Measurements from ENCODE around the gene FBXO3. TPM values are rescaled to one million over a fixed set of nuclear protein-coding genes. Genes with fewer than 3 reads are reported as not detected.
"Not testable (repeated sequence)": the region's sequence is repeated elsewhere in the genome, so short reads cannot be mapped to it uniquely, and the experiment has no call there.

Gene FBXO3
- total RNA-seq, 1 donor from 2014 or later: 26.4 TPM

DNA sequence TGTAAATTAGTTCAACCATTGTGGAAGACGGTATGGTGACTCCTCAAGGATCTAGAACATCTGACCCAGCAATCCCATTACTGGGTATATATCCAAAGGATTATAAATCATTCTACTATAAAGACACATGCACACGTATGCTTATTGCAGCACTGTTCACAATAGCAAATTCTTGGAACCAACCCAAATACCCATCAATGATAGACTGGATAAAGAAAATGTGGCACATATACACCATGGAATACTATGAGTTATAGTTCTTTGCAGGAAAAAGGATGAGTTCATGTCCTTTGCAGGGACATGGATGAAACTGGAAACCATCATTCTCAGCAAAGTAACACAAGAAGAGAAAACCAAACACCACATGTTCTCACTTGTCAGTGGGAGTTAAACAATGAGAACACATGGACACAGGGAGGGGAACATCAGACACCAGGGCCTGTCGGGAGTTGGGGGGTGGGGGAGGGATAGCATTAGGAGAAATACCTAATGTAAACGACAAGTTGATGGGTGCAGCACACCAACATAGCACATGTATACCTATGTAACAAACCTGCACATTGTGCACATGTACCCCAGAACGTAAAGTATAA, 45.2 kb downstream of the FBXO3 start:
- not testable (repeated sequence) for DNase-seq (ENCODE audit: low spot score)

DNA sequence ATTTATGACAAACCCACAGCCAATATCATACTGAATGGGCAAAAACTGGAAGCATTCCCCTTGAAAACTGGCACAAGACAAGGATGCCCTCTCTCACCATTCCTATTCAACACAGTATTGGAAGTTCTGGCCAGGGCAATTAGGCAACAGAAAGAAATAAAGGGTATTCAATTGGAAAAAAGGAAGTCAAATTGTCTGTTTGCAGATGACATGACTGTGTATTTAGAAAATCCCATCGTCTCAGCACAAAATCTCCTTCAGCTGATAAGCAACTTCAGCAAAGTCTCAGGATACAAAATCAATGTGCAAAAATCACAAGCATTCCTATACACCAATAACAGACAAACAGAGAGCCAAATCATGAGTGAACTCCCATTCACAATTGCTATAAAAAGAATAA, 46.8 kb downstream of the FBXO3 start:
- DNase-seq (ENCODE audit: low spot score): not testable (repeated sequence)

GRCh38 chr11:33725496-33725895, 48.8 kb downstream of the FBXO3 start:
- DNase-seq (ENCODE audit: low spot score): no peak

DNA sequence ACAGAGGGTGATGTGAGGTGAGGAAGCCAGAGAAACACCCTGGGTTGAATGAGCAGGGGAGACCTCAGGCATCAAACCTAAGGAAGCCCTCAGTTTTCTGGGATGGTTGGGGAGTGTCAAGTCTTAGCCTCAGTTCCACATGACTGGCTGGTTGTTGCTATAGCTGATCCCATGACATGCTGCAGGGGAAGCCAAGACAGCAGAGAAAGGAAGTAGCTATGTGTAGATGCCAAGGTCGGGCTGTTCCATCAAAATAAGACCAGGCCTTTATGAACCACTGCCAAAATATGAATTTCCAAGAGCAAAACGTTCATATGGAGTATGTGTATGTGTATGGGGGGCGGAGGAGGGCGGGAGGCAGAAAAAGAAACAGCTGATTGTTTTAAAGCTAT, 49.7 kb downstream of the FBXO3 start:
- no peak for DNase-seq (ENCODE audit: low spot score)

GRCh38 chr11:33723238-33723881, 51.0 kb downstream of the FBXO3 start:
- no peak for DNase-seq (ENCODE audit: low spot score)

DNA sequence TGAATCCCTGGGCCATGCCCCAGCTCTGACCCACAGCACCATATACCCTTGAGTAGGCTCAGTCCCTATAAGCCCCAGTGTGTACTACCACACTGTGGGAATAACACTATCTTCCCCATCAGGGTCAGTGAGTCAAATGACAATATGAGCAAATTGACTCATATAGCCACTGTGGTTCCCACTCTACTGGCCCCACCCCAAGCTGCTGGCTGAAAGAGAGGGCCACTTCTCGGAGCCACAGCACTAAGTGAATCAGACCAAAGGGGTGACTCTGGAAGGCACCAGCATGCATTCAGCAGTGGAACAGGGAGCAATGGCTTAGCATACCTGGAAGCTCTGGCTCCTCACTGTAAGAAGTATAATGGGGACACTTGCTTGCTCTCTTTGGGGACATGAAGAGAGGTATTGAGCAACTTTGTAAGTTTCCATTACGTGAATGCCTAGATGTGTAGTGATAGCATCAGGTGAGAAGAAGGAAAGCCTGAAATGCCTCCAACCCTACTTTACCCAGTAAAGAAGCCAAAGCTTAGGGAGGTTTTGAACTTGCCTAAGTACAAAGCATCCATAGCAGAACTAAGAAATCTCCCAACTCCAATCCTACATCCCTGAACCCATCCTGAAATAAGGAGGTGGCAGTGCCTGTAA, 51.6 kb downstream of the FBXO3 start:
- DNase-seq (ENCODE audit: low spot score): no peak

DNA sequence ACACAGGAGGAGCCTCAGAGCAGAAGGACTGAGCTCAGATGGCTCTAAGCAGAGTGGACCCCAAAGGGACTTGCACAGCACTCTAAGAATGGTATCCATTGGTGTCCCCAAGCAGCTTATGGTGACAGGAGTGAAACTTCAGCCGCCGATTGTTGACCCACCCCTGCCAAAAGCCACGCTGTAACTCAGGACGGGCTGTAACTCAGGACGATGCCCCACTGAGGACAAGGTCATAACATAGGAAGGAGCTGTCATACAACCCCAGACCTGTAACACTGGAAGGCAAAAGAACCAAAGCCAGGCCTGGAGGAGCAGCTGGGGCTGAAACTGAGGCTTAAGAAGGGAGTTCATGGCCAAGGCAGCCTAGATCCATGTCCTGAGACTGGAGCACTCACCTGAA, 52.3 kb downstream of the FBXO3 start:
- no peak for DNase-seq (ENCODE audit: low spot score)

GRCh38 chr11:33721426-33721825, 52.9 kb downstream of the FBXO3 start:
- DNase-seq (ENCODE audit: low spot score): no peak

DNA sequence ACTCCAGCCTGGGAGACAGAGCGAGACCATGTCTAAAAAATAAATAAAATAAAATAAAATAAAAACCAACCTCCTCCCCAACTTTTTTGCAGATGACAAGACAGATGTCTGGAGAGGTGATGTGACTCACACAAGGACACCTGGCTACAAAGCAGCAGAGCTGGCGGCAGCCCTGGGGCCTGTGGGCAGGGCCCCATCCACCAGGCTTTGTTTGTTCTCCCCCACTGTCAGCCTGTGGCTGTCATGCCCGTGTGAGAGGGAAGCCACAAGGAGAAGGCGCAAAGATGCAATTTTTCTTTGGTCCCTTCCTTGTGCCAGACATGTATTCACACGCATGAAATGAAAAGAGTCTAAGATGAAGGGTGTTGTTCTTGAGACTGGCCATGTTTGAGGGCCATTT, 54.7 kb downstream of the FBXO3 start:
- no peak for DNase-seq (ENCODE audit: low spot score)

DNA sequence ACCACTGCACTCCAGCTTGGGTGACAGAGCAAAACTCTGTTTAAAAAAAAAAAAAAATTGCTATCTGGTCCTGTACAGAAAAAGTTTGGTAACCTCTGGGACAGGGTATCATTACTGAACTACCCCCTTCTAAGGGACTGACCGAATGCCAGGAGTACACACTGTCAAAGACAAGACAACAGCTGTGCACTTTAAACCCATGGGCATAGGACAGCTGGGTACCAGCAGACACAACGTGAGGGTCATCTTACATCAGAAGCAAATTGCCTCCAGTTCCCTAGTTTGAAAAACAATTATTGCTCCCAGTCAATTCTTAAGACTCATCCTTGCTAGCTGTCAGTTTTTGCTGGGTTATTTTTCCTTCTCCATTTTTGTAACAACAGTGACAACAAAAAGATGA, 55.9 kb downstream of the FBXO3 start:
- DNase-seq (ENCODE audit: low spot score): no peak

DNA sequence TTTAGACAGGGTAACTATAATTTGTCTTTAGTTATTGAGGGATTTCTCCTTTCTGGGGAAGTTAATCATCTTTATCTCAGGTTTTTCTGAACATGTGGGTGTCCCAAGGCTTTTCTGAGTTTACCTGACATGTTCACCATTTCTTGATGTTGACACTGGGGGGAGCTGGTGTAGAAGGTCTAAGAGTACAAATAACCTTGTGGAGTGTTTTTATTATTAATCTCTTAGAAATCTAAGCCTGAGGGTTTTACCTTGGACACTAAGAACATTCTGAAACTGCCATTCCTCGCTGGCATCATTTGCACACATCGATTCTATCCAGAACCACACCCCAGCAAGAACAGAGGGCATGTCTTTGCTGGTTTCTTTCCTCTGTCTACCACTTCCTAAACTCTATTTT, 58.1 kb downstream of the FBXO3 start:
- no peak for DNase-seq (ENCODE audit: low spot score)

DNA sequence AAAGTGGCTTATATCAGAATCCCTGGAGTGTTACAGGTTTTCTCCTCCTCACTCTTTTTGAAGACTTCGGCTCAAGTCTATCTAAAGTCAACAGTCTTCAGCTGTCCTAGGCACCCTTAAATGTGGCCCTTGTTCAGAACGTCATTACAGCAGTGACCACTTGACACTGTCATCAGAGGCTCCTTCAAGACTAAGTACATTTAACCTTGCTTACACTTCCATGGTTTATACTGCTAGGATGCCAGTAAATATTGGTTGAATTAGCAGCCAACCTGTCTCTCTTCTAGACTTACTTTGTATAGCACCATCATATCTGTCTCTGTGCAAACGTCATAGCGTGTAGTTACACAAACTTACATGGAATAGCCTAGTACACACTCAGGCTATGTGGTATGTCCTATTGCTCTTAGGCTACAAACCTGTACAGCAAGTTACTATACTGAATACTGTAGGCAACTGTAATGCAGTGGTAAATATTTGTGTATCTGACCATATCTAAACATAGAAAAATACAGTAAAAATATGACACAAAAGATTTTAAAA, 60.4 kb downstream of the FBXO3 start:
- DNase-seq (ENCODE audit: low spot score): no peak

- DNase-seq (ENCODE audit: low spot score): no peak
These were observed 61.0 kb downstream of the FBXO3 start for GRCh38 chr11:33713151-33713855.

- DNase-seq (ENCODE audit: low spot score): no peak
These were observed 61.9 kb downstream of the FBXO3 start for GRCh38 chr11:33712436-33712835.

GRCh38 chr11:33709466-33709865, 64.9 kb downstream of the FBXO3 start:
- DNase-seq (ENCODE audit: low spot score): no peak

GRCh38 chr11:33708985-33709384, 65.3 kb downstream of the FBXO3 start:
- no peak for DNase-seq (ENCODE audit: low spot score)

DNA sequence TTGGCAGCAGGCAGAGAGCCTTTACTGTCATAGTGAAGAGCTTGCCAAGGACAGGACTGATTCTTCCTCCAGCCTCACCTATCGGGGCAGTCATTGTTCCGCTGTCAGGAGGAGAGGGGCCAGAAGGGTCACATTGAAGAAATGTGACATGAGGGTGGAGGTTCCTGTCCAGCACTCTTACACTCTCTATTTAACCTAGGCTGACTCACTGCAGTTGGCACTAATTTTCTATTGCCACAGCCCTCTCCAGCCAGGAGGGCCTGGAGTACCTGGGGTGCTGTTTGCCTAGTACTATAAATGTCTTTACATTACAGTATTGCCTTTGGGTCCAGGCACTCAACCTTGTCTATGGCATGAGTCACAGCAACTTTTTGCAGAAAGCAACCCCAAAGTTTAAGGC, 66.5 kb downstream of the FBXO3 start:
- not testable (repeated sequence) for DNase-seq (ENCODE audit: low spot score)

DNA sequence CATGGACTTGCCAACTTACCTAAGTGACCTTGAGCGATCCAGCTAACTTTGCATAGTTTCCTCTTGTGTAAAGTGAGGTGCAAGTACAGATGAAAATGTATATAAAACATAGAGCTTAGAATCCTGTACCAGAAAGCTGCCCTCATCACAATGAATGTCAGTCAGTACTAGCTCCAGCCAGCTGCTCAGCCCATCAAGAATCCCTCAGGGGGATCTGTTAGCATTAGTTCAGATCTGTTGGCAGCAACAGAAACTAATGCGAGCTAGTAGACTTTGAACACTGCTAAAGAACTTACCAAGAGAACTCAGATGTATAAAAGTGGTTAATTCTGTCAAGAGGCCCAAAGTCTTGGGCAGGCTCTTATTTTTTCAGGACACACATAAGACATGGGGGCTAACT, 67.4 kb downstream of the FBXO3 start:
- DNase-seq (ENCODE audit: low spot score): no peak

- no peak for DNase-seq (ENCODE audit: low spot score)
These were observed 67.8 kb downstream of the FBXO3 start for GRCh38 chr11:33706546-33706945.

DNA sequence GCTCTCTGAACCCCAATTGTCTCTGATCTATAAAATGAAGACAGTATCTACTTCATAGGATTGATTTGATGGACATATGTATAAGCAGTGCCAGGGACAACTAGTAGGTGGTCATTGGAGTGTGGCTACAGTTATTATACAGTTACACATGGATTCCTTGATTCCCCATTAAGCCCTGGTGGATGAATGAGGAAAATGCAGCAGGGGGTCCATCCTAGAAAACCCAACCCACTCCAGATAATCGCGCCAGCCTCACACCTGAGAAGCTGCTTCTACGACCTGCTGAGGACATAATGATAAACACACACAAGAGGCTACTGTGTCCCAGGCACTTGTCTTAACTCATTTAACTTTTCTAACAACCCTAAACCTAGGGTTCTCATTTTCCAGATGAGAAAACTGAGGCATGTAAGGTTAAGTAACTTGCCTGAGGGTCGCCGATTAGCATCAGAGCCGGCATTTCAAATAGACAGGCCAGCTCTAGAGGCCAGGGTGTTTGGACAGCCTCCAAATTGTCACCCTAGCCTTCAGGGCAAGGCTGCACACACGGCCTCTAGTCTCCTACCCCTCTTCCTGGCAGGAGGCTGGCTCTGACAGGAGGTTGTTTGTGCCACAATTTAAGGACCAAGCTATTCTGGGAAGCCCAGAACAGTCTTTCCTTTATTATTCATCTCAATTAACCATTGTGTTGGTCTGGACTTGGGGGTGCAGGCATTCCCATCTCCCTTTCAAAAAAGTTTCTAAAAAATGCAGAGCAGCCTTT, 69.9 kb downstream of the FBXO3 start:
- no peak for DNase-seq (ENCODE audit: low spot score)

DNA sequence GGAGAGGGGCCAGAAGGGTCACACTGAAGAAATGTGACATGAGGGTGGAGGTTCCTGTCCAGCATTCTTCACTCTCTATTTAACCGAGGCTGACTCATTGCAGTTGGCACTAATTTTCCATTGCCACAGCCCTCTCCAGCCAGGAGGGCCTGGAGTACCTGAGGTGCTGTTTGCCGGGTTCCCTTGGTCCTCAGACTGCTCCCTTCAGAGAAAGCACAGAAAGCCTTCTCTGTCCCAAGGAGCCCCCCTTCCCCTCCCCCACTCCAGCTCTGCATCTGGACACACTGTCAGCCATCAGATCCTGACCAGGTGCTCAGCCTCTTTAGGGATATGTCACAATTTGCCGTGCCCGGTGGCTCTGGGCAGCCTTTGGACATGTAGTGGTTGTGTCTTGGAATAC, 70.5 kb downstream of the FBXO3 start:
- no peak for DNase-seq (ENCODE audit: low spot score)

All from mesenteric fat pad (tissue), 1 donor.